HCT116 (cell line): Measurements from ENCODE around the gene RASGEF1C.

Source experiments
- CTCF ChIP-seq, 3 experiments: fragments of 200-600 bp in 1 of 3; sonication (generic) in 1 of 3; IDR thresholded peaks in 2 of 3; conservative IDR thresholded peaks in 1 of 3; 2 replicates each; pipeline ENCODE4 v1.5.1; 2012 to 2017; ENCODE audit warnings: low read depth in 2 of 3, low read length in 2 of 3, antibody characterized with exemption in 1 of 3, borderline replicate concordance in 1 of 3, control low read depth in 1 of 3, mild to moderate bottlenecking in 1 of 3, mixed read lengths in 1 of 3, mixed run types in 1 of 3, moderate library complexity in 1 of 3; ENCODE audit not compliant: insufficient read depth in 1 of 3
- POLR2AphosphoS5 ChIP-seq: IDR thresholded peaks from 2 replicates; pipeline ENCODE4 v1.6.1; 2011; ENCODE audit warnings: mild to moderate bottlenecking, low read depth, low read length, moderate library complexity
- TF ChIP-seq, protein P1 (sequence below): IDR thresholded peaks from 2 replicates; pipeline ENCODE4 v1.6.1; 2012; ENCODE audit warnings: low read depth

DNA sequence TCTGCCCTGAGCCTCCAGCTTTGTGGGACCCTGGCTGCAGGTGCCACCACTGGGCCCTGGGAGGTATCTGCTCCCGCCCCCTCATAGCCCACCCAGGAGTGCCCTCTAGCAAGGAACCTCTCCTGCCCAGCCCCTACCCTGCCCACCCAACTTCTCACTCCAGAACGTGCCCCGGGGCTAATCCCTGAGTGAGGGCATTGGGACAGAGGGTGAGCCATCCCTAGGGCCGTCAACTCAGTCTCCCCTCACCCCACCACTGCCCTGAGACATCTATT lies 2.7 kb upstream of the RASGEF1C start:
- TF ChIP-seq CTCF (IDR thresholded peaks at IDR 0.05 in 2 of 3, conservative IDR thresholded peaks at IDR 0.05 in 1 of 3; ENCODE audit: borderline replicate concordance in 1 of 3, insufficient read depth in 1 of 3, low read depth in 2 of 3, low read length in 2 of 3) (no peak), POLR2AphosphoS5 (no peak)
- TF ChIP-seq, protein P1, sequence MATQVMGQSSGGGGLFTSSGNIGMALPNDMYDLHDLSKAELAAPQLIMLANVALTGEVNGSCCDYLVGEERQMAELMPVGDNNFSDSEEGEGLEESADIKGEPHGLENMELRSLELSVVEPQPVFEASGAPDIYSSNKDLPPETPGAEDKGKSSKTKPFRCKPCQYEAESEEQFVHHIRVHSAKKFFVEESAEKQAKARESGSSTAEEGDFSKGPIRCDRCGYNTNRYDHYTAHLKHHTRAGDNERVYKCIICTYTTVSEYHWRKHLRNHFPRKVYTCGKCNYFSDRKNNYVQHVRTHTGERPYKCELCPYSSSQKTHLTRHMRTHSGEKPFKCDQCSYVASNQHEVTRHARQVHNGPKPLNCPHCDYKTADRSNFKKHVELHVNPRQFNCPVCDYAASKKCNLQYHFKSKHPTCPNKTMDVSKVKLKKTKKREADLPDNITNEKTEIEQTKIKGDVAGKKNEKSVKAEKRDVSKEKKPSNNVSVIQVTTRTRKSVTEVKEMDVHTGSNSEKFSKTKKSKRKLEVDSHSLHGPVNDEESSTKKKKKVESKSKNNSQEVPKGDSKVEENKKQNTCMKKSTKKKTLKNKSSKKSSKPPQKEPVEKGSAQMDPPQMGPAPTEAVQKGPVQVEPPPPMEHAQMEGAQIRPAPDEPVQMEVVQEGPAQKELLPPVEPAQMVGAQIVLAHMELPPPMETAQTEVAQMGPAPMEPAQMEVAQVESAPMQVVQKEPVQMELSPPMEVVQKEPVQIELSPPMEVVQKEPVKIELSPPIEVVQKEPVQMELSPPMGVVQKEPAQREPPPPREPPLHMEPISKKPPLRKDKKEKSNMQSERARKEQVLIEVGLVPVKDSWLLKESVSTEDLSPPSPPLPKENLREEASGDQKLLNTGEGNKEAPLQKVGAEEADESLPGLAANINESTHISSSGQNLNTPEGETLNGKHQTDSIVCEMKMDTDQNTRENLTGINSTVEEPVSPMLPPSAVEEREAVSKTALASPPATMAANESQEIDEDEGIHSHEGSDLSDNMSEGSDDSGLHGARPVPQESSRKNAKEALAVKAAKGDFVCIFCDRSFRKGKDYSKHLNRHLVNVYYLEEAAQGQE: no peak
